ENCODE measurements around the gene DLG5. TPM values are rescaled to one million over a fixed set of nuclear protein-coding genes. Genes with fewer than 3 reads are reported as not detected.

The DLG5 gene
- polyA plus RNA-seq, 1 of the 3 experiments (the other 2 are of a cell fraction), result 31.3 TPM

GRCh38 chr10:77780180-77780579, 146.4 kb downstream of the DLG5 start:
- Histone ChIP-seq H3K27me3 (ENCODE audit: insufficient read depth) (no peaks in the 10 kb centered on the region), H3K4me3 (ENCODE audit: low read depth in 2 of 2, low read length in 1 of 2) (no peak overlapping the region), H3K9me2 (no peaks in the 10 kb centered on the region), H3K9ac (no peak overlapping the region), H3K36me3 (replicated peaks in 1 of 2; ENCODE audit: control insufficient read depth in 1 of 2, insufficient read depth in 2 of 2, low read length in 1 of 2) (peaks cover 31 to 35% of the 10 kb centered on the region in 2 experiments), H2AFZ (ENCODE audit: low read depth) (no peak overlapping the region), H4K20me1 (ENCODE audit: insufficient read depth) (no peaks in the 10 kb centered on the region), H3K4me2 (no peak overlapping the region), H3K79me2 (ENCODE audit: insufficient read depth) (no peaks in the 10 kb centered on the region), H3K27ac (ENCODE audit: low read depth in 2 of 2, low read length in 1 of 2) (no peak overlapping the region), H3K4me1 (ENCODE audit: control insufficient read depth in 1 of 2, insufficient read depth in 2 of 2, low read depth in 1 of 2, low read length in 1 of 2) (peaks cover 0 to 3% of the 10 kb centered on the region in 2 experiments; a peak in 2 of 4 replicates), H3F3A (replicated peaks; ENCODE audit: insufficient read depth) (no peaks in the 10 kb centered on the region), H3K9me3 (no peaks in the 10 kb centered on the region)
- TF ChIP-seq GABPA (IDR thresholded peaks at IDR 0.05; ENCODE audit: low read depth) (no peak), JUND (IDR thresholded peaks at IDR 0.05) (no peak), NFIC (IDR thresholded peaks at IDR 0.05; ENCODE audit: borderline replicate concordance) (no peak), CTCF (IDR thresholded peaks at IDR 0.05) (no peak), GATA2 (CRISPR knock-in tag; IDR thresholded peaks at IDR 0.05) (no peak), IRF3 (IDR thresholded peaks at IDR 0.05; ENCODE audit: low read depth, low read length) (no peak)
- TF ChIP-seq, protein P1, sequence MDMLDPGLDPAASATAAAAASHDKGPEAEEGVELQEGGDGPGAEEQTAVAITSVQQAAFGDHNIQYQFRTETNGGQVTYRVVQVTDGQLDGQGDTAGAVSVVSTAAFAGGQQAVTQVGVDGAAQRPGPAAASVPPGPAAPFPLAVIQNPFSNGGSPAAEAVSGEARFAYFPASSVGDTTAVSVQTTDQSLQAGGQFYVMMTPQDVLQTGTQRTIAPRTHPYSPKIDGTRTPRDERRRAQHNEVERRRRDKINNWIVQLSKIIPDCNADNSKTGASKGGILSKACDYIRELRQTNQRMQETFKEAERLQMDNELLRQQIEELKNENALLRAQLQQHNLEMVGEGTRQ (IDR thresholded peaks at IDR 0.05; ENCODE audit: borderline replicate concordance, low read depth, low read length), result no peak
- DNase-seq, result no peak
- WGBS (ENCODE audit: low lambda C conversion rate), result 98% methylated on average over 9 of the region's 9 CpGs
- ChIA-PET POLR2A (no interaction called here), CTCF (no interaction called here)

DNA sequence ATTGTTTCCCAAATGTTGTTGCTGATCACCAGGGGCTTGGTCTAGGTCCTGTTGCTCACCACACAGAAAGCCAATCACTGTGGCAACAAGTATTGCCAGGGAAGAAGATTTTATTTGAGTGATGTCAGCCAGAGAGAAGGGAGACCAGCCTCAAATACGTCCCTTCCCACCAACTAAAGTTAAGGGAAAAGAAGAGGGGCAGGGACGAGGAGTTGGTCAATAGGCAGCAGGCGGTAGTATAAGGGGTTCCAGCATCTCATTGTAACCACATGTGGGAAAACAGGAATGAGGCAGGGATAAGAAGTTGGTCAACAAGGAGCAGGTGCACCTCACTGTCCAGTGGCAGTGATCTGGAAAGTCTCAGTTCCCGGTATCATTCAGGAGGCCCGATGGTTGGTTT, 150.1 kb downstream of the DLG5 start:
- H3K4me2 ChIP-seq, result no peak overlapping the region
- no peaks in the 10 kb centered on the region for H3K9me2 ChIP-seq
- H3K4me1 ChIP-seq (ENCODE audit: control insufficient read depth in 1 of 2, insufficient read depth in 2 of 2, low read depth in 1 of 2, low read length in 1 of 2), result peaks cover 0 to 3% of the 10 kb centered on the region in 2 experiments; a peak in 1 of 4 replicates
- DNase-seq, result no peak
- H3F3A ChIP-seq (replicated peaks; ENCODE audit: insufficient read depth), result no peaks in the 10 kb centered on the region
- H3K9ac ChIP-seq, result no peak overlapping the region
- no peak overlapping the region for H3K4me3 ChIP-seq (ENCODE audit: low read depth in 2 of 2, low read length in 1 of 2)
- no peak overlapping the region for H3K27ac ChIP-seq (ENCODE audit: low read depth in 2 of 2, low read length in 1 of 2)
- CTCF ChIA-PET, result no interaction called here
- POLR2A ChIA-PET, result no interaction called here
- H3K36me3 ChIP-seq (replicated peaks in 1 of 2; ENCODE audit: control insufficient read depth in 1 of 2, insufficient read depth in 2 of 2, low read length in 1 of 2), result peaks cover 9 to 14% of the 10 kb centered on the region in 2 experiments
- TF ChIP-seq EP300 (IDR thresholded peaks at IDR 0.05; ENCODE audit: borderline replicate concordance in 1 of 2, low read depth in 1 of 2, low read length in 1 of 2) (no peak), SIN3A (IDR thresholded peaks at IDR 0.05; ENCODE audit: borderline replicate concordance, low read depth, low read length) (no peak), SMC3 (IDR thresholded peaks at IDR 0.05; ENCODE audit: low read depth, low read length) (no peak), RCOR1 (IDR thresholded peaks at IDR 0.05; ENCODE audit: low read length) (no peak), ELF1 (IDR thresholded peaks at IDR 0.05) (no peak), MEF2A (IDR thresholded peaks at IDR 0.05; ENCODE audit: borderline replicate concordance, low read depth) (no peak), CHD2 (IDR thresholded peaks at IDR 0.05; ENCODE audit: low read length, partially characterized antibody) (no peak), RAD21 (IDR thresholded peaks at IDR 0.05; ENCODE audit: low read length) (no peak), GATA2 (CRISPR knock-in tag; IDR thresholded peaks at IDR 0.05) (no peak), JUND (IDR thresholded peaks at IDR 0.05) (no peak), MXI1 (IDR thresholded peaks at IDR 0.05; ENCODE audit: low read depth, low read length) (no peak), TAF1 (IDR thresholded peaks at IDR 0.05; ENCODE audit: borderline replicate concordance, low read depth, low read length) (no peak), IRF3 (IDR thresholded peaks at IDR 0.05; ENCODE audit: low read depth, low read length) (no peak), MAX (IDR thresholded peaks at IDR 0.05; ENCODE audit: low read depth) (no peak), TCF12 (IDR thresholded peaks at IDR 0.05) (no peak)
- TF ChIP-seq, protein P2, sequence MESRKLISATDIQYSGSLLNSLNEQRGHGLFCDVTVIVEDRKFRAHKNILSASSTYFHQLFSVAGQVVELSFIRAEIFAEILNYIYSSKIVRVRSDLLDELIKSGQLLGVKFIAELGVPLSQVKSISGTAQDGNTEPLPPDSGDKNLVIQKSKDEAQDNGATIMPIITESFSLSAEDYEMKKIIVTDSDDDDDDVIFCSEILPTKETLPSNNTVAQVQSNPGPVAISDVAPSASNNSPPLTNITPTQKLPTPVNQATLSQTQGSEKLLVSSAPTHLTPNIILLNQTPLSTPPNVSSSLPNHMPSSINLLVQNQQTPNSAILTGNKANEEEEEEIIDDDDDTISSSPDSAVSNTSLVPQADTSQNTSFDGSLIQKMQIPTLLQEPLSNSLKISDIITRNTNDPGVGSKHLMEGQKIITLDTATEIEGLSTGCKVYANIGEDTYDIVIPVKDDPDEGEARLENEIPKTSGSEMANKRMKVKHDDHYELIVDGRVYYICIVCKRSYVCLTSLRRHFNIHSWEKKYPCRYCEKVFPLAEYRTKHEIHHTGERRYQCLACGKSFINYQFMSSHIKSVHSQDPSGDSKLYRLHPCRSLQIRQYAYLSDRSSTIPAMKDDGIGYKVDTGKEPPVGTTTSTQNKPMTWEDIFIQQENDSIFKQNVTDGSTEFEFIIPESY (IDR thresholded peaks at IDR 0.05; ENCODE audit: borderline replicate concordance, low read depth), result no peak
- no peak overlapping the region for H2AFZ ChIP-seq (ENCODE audit: low read depth)
- no peaks in the 10 kb centered on the region for H3K79me2 ChIP-seq (ENCODE audit: insufficient read depth)
- H3K27me3 ChIP-seq (ENCODE audit: insufficient read depth), result no peaks in the 10 kb centered on the region
- no peaks in the 10 kb centered on the region for H4K20me1 ChIP-seq (ENCODE audit: insufficient read depth)
- WGBS (ENCODE audit: low lambda C conversion rate), result 78% methylated on average over 5 of the region's 5 CpGs
- H3K9me3 ChIP-seq, result no peaks in the 10 kb centered on the region
